B cell (primary cell): Measurements from ENCODE around the gene CPNE9. TPM values are rescaled to one million over a fixed set of nuclear protein-coding genes. Genes with fewer than 3 reads are reported as not detected.

Experiments used
- ATAC-seq: fragments of 200-7000 bp; cut with Tn5 transposase; one replicate; pipeline ENCODE4 v1.10.0; 2021; ENCODE audit warnings: low read depth, mild to moderate bottlenecking, moderate number of reproducible peaks, moderate library complexity
- CTCF ChIA-PET: fragments of 350-600 bp; sonication (Branson Sonifier 250); formaldehyde crosslinking; loops from one replicate; lab custom pipeline; 2021; ENCODE audit warnings: antibody characterized with exemption, inconsistent platforms; lab: Charles Lee
- POLR2A ChIA-PET: fragments of 350-600 bp; sonication (Branson Sonifier 250); formaldehyde crosslinking; loops from one replicate; lab custom pipeline; 2021; ENCODE audit warnings: antibody characterized with exemption; lab: Charles Lee
- DNase-seq: peaks from one replicate; pipeline ENCODE4 v3.0.0; 2013
- H2AFZ ChIP-seq: 2 replicates; pipeline ENCODE4 v1.6.1; 2012; ENCODE audit warnings: mild to moderate bottlenecking, low read depth, low read length; ENCODE audit not compliant: insufficient read depth, poor library complexity, severe bottlenecking
- H3K27ac ChIP-seq, 2 donors: 1 replicate in 1 of 2; 2 replicates in 1 of 2; pipeline ENCODE4 v1.5.1; 2012 to 2013; ENCODE audit warnings: low read length in 2 of 2, mild to moderate bottlenecking in 2 of 2, moderate library complexity in 1 of 2
- H3K27me3 ChIP-seq, 4 experiments: fragments of 200-600 bp in 1 of 4; sonication (generic) in 1 of 4; replicated peaks in 1 of 4; 1 replicate in 2 of 4; 2 replicates in 2 of 4; pipeline versions ENCODE4 v1.6.1 to v1.7.0; 2013 to 2016; ENCODE audit warnings: low read length in 3 of 4, mild to moderate bottlenecking in 2 of 4, mixed read lengths in 1 of 4, moderate library complexity in 1 of 4; ENCODE audit not compliant: insufficient read depth in 4 of 4, control insufficient read depth in 3 of 4; ENCODE audit errors: control extremely low read depth in 1 of 4
- H3K36me3 ChIP-seq, 2 experiments: replicated peaks in 1 of 2; 1 replicate in 1 of 2; 2 replicates in 1 of 2; pipeline versions ENCODE4 v1.6.1 to v1.7.1; 2013; ENCODE audit warnings: low read length in 1 of 2; ENCODE audit not compliant: insufficient read depth in 2 of 2, control insufficient read depth in 1 of 2; ENCODE audit errors: control extremely low read depth in 1 of 2, extremely low read depth in 1 of 2
- H3K4me1 ChIP-seq, 2 donors: fragments of 200-600 bp in 1 of 2; sonication (generic) in 1 of 2; 1 replicate in 1 of 2; 2 replicates in 1 of 2; pipeline versions ENCODE4 v1.5.1 to v1.6.1; 2013 to 2017; ENCODE audit warnings: low read length in 2 of 2; ENCODE audit not compliant: control insufficient read depth in 2 of 2, insufficient read depth in 2 of 2
- H3K4me2 ChIP-seq: replicated peaks from 2 replicates; pipeline ENCODE3; 2012; ENCODE audit warnings: mild to moderate bottlenecking, low read depth, low read length; ENCODE audit not compliant: poor library complexity, severe bottlenecking
- H3K4me3 ChIP-seq, 5 experiments: fragments of 200-600 bp in 1 of 5; sonication (generic) in 1 of 5; 1 replicate in 3 of 5; 2 replicates in 2 of 5; pipeline versions ENCODE4 v1.5.1 to v1.7.0; 2011 to 2016; ENCODE audit warnings: low read length in 4 of 5, mild to moderate bottlenecking in 4 of 5, low read depth in 2 of 5, control low read depth in 1 of 5, moderate library complexity in 1 of 5; ENCODE audit not compliant: insufficient read depth in 1 of 5; ENCODE audit errors: control extremely low read depth in 1 of 5, extremely low read depth in 1 of 5
- H3K79me2 ChIP-seq: fragments of 200-600 bp; sonication (generic); one replicate; pipeline ENCODE4 v1.6.0; 2016; ENCODE audit warnings: low read length; ENCODE audit not compliant: control insufficient read depth, insufficient read depth
- H3K9ac ChIP-seq: fragments of 200-600 bp; sonication (generic); 2 replicates; pipeline ENCODE4 v1.6.1; 2017; ENCODE audit warnings: mild to moderate bottlenecking, low read length, moderate library complexity
- H3K9me3 ChIP-seq, 3 donors: one replicate each; pipeline versions ENCODE4 v1.6.1 to v1.7.1; 2013; ENCODE audit warnings: low read length in 2 of 3; ENCODE audit not compliant: control insufficient read depth in 2 of 3, insufficient read depth in 1 of 3; ENCODE audit errors: control extremely low read depth in 1 of 3
- H4K20me1 ChIP-seq: 2 replicates; pipeline ENCODE4 v1.6.0; 2012; ENCODE audit warnings: mild to moderate bottlenecking, low read length; ENCODE audit not compliant: insufficient read depth, control insufficient read depth, poor library complexity, severe bottlenecking
- H3K27ac Mint-ChIP-seq: one replicate; pipeline ENCODE4 v1.8.0; 2021; ENCODE audit warnings: mixed read lengths
- H3K27me3 Mint-ChIP-seq: one replicate; pipeline ENCODE4 v1.8.0; 2021; ENCODE audit warnings: mixed read lengths
- H3K4me1 Mint-ChIP-seq: one replicate; pipeline ENCODE4 v1.8.0; 2021; ENCODE audit warnings: mixed read lengths
- H3K4me3 Mint-ChIP-seq: one replicate; pipeline ENCODE4 v1.8.0; 2021; ENCODE audit warnings: mixed read lengths
- H3K9me3 Mint-ChIP-seq: one replicate; pipeline ENCODE4 v1.8.0; 2022; ENCODE audit warnings: mixed read lengths; ENCODE audit not compliant: insufficient read depth
- EZH2 ChIP-seq: IDR thresholded peaks from 2 replicates; pipeline ENCODE4 v1.6.1; 2012; ENCODE audit warnings: borderline replicate concordance, low read depth, mild to moderate bottlenecking, moderate library complexity, low read length; ENCODE audit not compliant: insufficient read depth, poor library complexity, severe bottlenecking
- WGBS: methylation state at CpG from one replicate; pipeline ENCODE4 v1.1.5; 2013; ENCODE audit warnings: missing lambda C conversion rate; ENCODE audit not compliant: insufficient coverage; 5-methylcytosine and 5-hydroxymethylcytosine counted together
- intact Hi-C: fragments of 100-400 bp; cut with micrococcal nuclease; formaldehyde crosslinking; loops from one replicate; pipeline ENCODE4 v1.10.0; 2022
- polyA plus RNA-seq: library from polyadenylated mRNA; depleted of rRNA; stranded (reverse); fragments of >200 nt; gene quantifications from 2 replicates; pipeline ENCODE4 v1.2.3, GENCODE V29; 2012
- total RNA-seq, 2 donors: library from RNA; stranded (reverse); fragments of 120-200 nt in 1 of 2; gene quantifications; 1 replicate in 1 of 2; 2 replicates in 1 of 2; pipeline versions ENCODE4 v1.2.3 to v1.2.4, GENCODE V29; 2013 to 2022
- TF ChIP-seq, protein P1 (sequence below): fragments of 200-600 bp; IDR thresholded peaks from one replicate; pipeline ENCODE4 v1.8.0; 2022; ENCODE audit warnings: antibody characterized with exemption, mild to moderate bottlenecking

CPNE9 gene
- total and polyA plus RNA-seq, 2 donors (not counting 1 experiment from before 2014, with no cell fraction given) = 0.30 to 0.37 TPM

GRCh38 chr3:9725775-9726515 lies 22.3 kb downstream of the CPNE9 start:
- no peak overlapping the region for H3K4me2 ChIP-seq
- no peak overlapping the region for H3K27ac ChIP-seq
- H3K4me3 Mint-ChIP-seq = no peak overlapping the region
- H3K4me1 ChIP-seq = peaks cover 23 to 30% of the 10 kb centered on the region in 2 donors
- intact Hi-C loops = no loop called here
- WGBS = 100% methylated on average over 3 of the region's 4 CpGs
- no peak overlapping the region for H3K9ac ChIP-seq
- no peak overlapping the region for H3K27ac Mint-ChIP-seq
- ChIA-PET POLR2A (no interaction called here), CTCF (interaction anchor here (1.4 to 4.3 kb wide), 5 partner anchors 19 to 222 kb away, joined by 4 to 28 read pairs (median 7); partner anchors contain the start of genes MTMR14 and OGG1)
- H3K27me3 Mint-ChIP-seq = no peaks in the 10 kb centered on the region
- H2AFZ ChIP-seq = no peak overlapping the region
- no peak for DNase-seq
- H4K20me1 ChIP-seq = no peaks in the 10 kb centered on the region
- H3K9me3 Mint-ChIP-seq = no peaks in the 10 kb centered on the region
- no peaks in the 10 kb centered on the region for H3K9me3 ChIP-seq
- peaks cover 40% of the 10 kb centered on the region for H3K4me1 Mint-ChIP-seq
- no peaks in the 10 kb centered on the region for H3K36me3 ChIP-seq
- no peak for ATAC-seq
- peaks cover 19% of the 10 kb centered on the region for H3K79me2 ChIP-seq
- TF ChIP-seq, protein P1, sequence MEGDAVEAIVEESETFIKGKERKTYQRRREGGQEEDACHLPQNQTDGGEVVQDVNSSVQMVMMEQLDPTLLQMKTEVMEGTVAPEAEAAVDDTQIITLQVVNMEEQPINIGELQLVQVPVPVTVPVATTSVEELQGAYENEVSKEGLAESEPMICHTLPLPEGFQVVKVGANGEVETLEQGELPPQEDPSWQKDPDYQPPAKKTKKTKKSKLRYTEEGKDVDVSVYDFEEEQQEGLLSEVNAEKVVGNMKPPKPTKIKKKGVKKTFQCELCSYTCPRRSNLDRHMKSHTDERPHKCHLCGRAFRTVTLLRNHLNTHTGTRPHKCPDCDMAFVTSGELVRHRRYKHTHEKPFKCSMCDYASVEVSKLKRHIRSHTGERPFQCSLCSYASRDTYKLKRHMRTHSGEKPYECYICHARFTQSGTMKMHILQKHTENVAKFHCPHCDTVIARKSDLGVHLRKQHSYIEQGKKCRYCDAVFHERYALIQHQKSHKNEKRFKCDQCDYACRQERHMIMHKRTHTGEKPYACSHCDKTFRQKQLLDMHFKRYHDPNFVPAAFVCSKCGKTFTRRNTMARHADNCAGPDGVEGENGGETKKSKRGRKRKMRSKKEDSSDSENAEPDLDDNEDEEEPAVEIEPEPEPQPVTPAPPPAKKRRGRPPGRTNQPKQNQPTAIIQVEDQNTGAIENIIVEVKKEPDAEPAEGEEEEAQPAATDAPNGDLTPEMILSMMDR = no peak
- no peak for TF ChIP-seq EZH2
- H3K27me3 ChIP-seq = no peaks in the 10 kb centered on the region
- H3K4me3 ChIP-seq = no peak overlapping the region
